ENCODE measurements around the gene PHRF1. TPM values are rescaled to one million over a fixed set of nuclear protein-coding genes. Genes with fewer than 3 reads are reported as not detected.

PHRF1 gene
- total and polyA plus RNA-seq, 2 of the 4 experiments (the other 2 are of a cell fraction): 10.9 to 17.5 TPM

- H3K4me3 ChIP-seq (ENCODE audit: insufficient read depth, low read depth, low read length): peak overlapping the region; percentile 100
- H4K8ac ChIP-seq (ENCODE audit: low read depth in 2 of 2, low read length in 2 of 2): peak overlapping the region; percentile 88 to 99
- H3K4ac ChIP-seq (ENCODE audit: low read depth, low read length): peak overlapping the region; percentile 96
- peak overlapping the region; percentile 58; the same call in 1 of the 2 replicates for H3K23ac ChIP-seq (ENCODE audit: low read depth, low read length)
- ATAC-seq (ENCODE audit: low read depth) (peak; percentile 98), DNase-seq (peak; percentile 89)
- H2AFZ ChIP-seq (replicated peaks; ENCODE audit: low read length, poor library complexity): peak overlapping the region; percentile 93
- ChIA-PET CTCF (interaction anchor here (0.7 kb wide), 1 partner anchor 82 kb away, joined by 5 read pairs; no protein-coding TSS in a partner anchor), POLR2A (ENCODE audit: unreplicated experiment) (no interaction called here)
- peak overlapping the region; percentile 26; the same call in 2 of the 3 replicates for H2BK15ac ChIP-seq (ENCODE audit: low read depth, low read length)
- 0% methylated on average over 69 of the region's 123 CpGs; no CpG with 5 or more reads in 1 of the 2 experiments for WGBS, 2 experiments (ENCODE audit: extremely low coverage in 2 of 2, insufficient read length in 1 of 2)
- peaks cover 29 to 42% of the 10 kb centered on the region in 2 experiments; a peak in 3 of 4 replicates for H3K79me1 ChIP-seq (ENCODE audit: low read depth in 1 of 2, low read length in 2 of 2)
- in situ Hi-C loops (cut with MboI; ENCODE audit: low sequenced_read_pairs): no loop called here
- peak overlapping the region; percentile 100 for H2AK9ac ChIP-seq (replicated peaks; ENCODE audit: low read depth, low read length, poor library complexity)
- peaks cover 14% of the 10 kb centered on the region for H3K36me3 ChIP-seq (ENCODE audit: control insufficient read depth, insufficient read depth, low read length)
- H4K5ac ChIP-seq (ENCODE audit: low read depth, low read length): peak overlapping the region; percentile 94
- BruUV-seq (replicated peaks): no TSS peak
- peaks cover 17% of the 10 kb centered on the region for H3K4me1 ChIP-seq (ENCODE audit: control insufficient read depth, insufficient read depth, low read length)
- H2AK5ac ChIP-seq (ENCODE audit: low read depth, low read length): peak overlapping the region; percentile 80
- peak overlapping the region; percentile 89 for H3K4me2 ChIP-seq (ENCODE audit: low read depth, low read length)
- H3K14ac ChIP-seq (replicated peaks; ENCODE audit: low read depth, low read length): peak overlapping the region; percentile 98
- peaks cover 29% of the 10 kb centered on the region for H4K20me1 ChIP-seq (ENCODE audit: insufficient read depth, low read length)
- dilution Hi-C loops (cut with HindIII; ENCODE audit: low sequenced_read_pairs, unreplicated experiment): no loop called here
- 0 out of 2 replicates have a peak overlapping the region, but pooled peaks have one; percentile 63 for H3K18ac ChIP-seq (ENCODE audit: low read depth, low read length)
- no peaks in the 10 kb centered on the region for H3K9me3 ChIP-seq (ENCODE audit: control insufficient read depth, insufficient read depth, low read length)
- peak overlapping the region; percentile 41 for H3K56ac ChIP-seq (ENCODE audit: extremely low read depth, insufficient read depth, low read length)
- H4K91ac ChIP-seq (ENCODE audit: insufficient read depth, low read depth, low read length): peak overlapping the region; percentile 96; the same call in 1 of the 2 replicates
- no peaks in the 10 kb centered on the region for H3K9me1 ChIP-seq (ENCODE audit: insufficient read depth, low read length)
- no peaks in the 10 kb centered on the region for H3K27me3 ChIP-seq (ENCODE audit: control insufficient read depth, insufficient read depth, low read length)
- H2BK20ac ChIP-seq (ENCODE audit: low read depth, low read length): no peak overlapping the region
- intact Hi-C loops (cut with micrococcal nuclease): no loop called here
- H3K9ac ChIP-seq (ENCODE audit: low read depth, low read length): peak overlapping the region; percentile 100
- peak overlapping the region; percentile 60; the same call in 1 of the 2 replicates for H2BK120ac ChIP-seq (ENCODE audit: low read depth, low read length)
- H3K27ac ChIP-seq (ENCODE audit: insufficient read depth, low read length): peak overlapping the region; percentile 96
- H2BK5ac ChIP-seq (ENCODE audit: low read depth, low read length, poor library complexity, severe bottlenecking): peak overlapping the region; percentile 99
- TF ChIP-seq MAFK (IDR thresholded peaks at IDR 0.05; ENCODE audit: low read depth, low read length) (no peak), FOS (IDR thresholded peaks at IDR 0.05; ENCODE audit: low read depth, low read length) (no peak), MAZ (IDR thresholded peaks at IDR 0.05; ENCODE audit: borderline replicate concordance, low read depth, low read length) (peak; percentile 82; the same call in 1 of the 2 replicates), RFX5 (IDR thresholded peaks at IDR 0.05; ENCODE audit: low read depth, low read length) (no peak), RCOR1 (IDR thresholded peaks at IDR 0.05; ENCODE audit: insufficient replicate concordance, low read length) (no peak), USF2 (IDR thresholded peaks at IDR 0.05; ENCODE audit: low read depth, low read length) (peak; percentile 14; the same call in 1 of the 2 replicates), MXI1 (IDR thresholded peaks at IDR 0.05; ENCODE audit: borderline replicate concordance, low read depth, low read length) (peak; percentile 52; the same call in 1 of the 2 replicates), SMC3 (IDR thresholded peaks at IDR 0.05; ENCODE audit: low read depth, low read length) (no peak), POLR2A (IDR thresholded peaks at IDR 0.05; ENCODE audit: low read depth, low read length) (peak; percentile 82), RAD21 (IDR thresholded peaks at IDR 0.05; ENCODE audit: low read length) (no peak), ELK1 (IDR thresholded peaks at IDR 0.05; ENCODE audit: borderline replicate concordance, low read depth, low read length) (no peak), CEBPB (IDR thresholded peaks at IDR 0.05; ENCODE audit: low read depth, low read length) (no peak), CHD1 (IDR thresholded peaks at IDR 0.05; ENCODE audit: low read depth, low read length) (peak; percentile 74; the same call in 1 of the 2 replicates), NFE2L2 (IDR thresholded peaks at IDR 0.05; ENCODE audit: low read depth, low read length) (no peak)
These were observed 7.7 kb upstream of the PHRF1 start for GRCh38 chr11:568306-569157.

Data from IMR-90 (cell line).